Measurements from ENCODE around the gene CAMK4. TPM values are rescaled to one million over a fixed set of nuclear protein-coding genes. Genes with fewer than 3 reads are reported as not detected.

Gene CAMK4
- total RNA-seq, 4 donors from 2014 or later, result 0.49 to 4.1 (median 0.94) TPM

DNA sequence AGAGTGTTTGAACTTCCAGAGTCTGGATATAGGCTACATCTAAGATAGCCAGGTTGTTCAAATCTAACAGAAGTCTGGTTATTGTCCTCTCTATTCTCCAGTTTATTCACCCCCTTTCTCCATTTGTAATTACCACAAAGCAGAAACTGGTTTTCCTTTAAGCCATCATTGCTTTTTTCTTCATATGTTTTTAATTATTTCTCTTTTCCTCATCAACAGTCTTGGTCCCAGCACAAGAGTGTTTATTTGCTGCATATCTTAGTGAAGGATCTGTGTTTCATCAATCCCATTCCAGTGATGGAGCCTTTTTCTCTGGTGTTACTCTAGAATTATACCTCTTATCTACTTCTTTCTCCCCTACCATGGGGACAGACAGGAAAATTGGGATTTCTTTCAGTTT lies 142.2 kb downstream of the CAMK4 start:
- intact Hi-C loops (cut with DNase I; ENCODE audit: low total_unique reads), result no loop called here
- TF ChIP-seq POLR2A (IDR thresholded peaks at IDR 0.05), result no peak
- TF ChIP-seq, protein P1, sequence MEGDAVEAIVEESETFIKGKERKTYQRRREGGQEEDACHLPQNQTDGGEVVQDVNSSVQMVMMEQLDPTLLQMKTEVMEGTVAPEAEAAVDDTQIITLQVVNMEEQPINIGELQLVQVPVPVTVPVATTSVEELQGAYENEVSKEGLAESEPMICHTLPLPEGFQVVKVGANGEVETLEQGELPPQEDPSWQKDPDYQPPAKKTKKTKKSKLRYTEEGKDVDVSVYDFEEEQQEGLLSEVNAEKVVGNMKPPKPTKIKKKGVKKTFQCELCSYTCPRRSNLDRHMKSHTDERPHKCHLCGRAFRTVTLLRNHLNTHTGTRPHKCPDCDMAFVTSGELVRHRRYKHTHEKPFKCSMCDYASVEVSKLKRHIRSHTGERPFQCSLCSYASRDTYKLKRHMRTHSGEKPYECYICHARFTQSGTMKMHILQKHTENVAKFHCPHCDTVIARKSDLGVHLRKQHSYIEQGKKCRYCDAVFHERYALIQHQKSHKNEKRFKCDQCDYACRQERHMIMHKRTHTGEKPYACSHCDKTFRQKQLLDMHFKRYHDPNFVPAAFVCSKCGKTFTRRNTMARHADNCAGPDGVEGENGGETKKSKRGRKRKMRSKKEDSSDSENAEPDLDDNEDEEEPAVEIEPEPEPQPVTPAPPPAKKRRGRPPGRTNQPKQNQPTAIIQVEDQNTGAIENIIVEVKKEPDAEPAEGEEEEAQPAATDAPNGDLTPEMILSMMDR (IDR thresholded peaks at IDR 0.05), result no peak
- no peak for DNase-seq (ENCODE audit: low spot score in 2 of 2)
- no peak overlapping the region for H3K4me3 ChIP-seq (ENCODE audit: low read depth, poor library complexity, severe bottlenecking)

DNA sequence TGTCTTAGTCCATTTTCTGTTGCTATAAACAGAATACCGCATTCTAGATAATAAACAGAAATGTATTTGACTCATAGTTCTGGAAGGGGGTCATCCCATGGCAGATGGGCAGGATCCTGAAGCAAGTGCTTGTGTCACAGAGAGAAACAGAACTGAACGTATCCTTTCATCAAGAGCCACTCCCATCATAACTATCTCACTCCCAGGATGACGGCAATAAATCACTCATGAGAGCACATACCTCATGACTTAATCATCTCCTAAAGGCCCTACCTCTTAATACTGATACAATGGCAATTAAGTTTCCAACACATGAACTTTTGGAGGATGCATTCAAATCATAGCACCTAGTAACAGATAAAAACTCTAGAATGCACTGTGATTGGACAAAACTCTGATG lies 142.9 kb downstream of the CAMK4 start:
- WGBS, 2 donors, result 39 to 51% methylated on average over 3 of the region's 3 CpGs
- DNase-seq (ENCODE audit: low spot score in 2 of 2), result no peak
- TF ChIP-seq POLR2A (IDR thresholded peaks at IDR 0.05), result no peak
- TF ChIP-seq, protein P1 (IDR thresholded peaks at IDR 0.05), result no peak
- intact Hi-C loops (cut with DNase I; ENCODE audit: low total_unique reads), result no loop called here
- no peak overlapping the region for H3K4me3 ChIP-seq (ENCODE audit: low read depth, poor library complexity, severe bottlenecking)

DNA sequence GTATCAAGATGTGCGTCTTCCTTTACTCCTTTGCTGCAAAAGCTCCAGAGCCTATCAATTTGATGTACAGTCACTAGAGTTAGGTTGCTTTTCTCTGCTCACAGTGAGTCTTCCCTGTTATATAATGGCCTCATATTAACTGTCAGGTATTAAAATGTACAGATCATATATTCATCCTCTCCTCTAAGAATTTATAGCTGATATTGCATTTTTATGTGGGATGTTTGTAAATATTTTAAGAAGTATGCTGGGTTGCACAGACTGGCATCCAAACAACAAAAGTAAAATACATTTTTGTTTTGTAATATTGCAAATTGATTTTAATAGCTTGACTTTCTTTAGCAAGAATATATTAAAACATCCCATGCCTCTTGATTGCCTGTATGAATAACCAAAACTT lies 148.6 kb downstream of the CAMK4 start:
- no peak for DNase-seq (ENCODE audit: low spot score in 2 of 2)
- intact Hi-C loops (cut with DNase I; ENCODE audit: low total_unique reads), result no loop called here
- TF ChIP-seq, protein P1 (IDR thresholded peaks at IDR 0.05), result no peak
- no peak for TF ChIP-seq POLR2A (IDR thresholded peaks at IDR 0.05)
- 97 to 100% methylated on average over 1 of the region's 1 CpG for WGBS, 2 donors
- H3K4me3 ChIP-seq (ENCODE audit: low read depth, poor library complexity, severe bottlenecking), result no peak overlapping the region

DNA sequence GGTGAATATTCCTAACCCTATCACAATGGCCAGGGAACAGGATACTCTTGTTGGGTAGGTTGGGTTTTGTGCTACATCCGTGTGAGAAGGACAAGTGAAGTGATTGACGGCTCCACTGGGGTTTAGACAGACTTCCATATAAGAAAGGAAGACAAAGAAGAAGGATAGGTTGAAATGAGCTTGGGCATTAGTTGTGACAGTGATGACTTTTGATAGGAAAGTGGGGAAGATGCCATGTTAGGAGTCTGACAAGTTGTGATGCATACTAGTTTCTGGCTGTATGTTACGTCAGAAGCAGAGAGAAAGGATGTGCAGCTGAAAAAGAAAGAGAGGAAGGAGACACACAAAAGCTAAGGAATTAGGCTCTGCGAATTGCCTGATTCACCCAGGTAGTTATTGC lies 150.2 kb downstream of the CAMK4 start:
- no peak for TF ChIP-seq POLR2A (IDR thresholded peaks at IDR 0.05)
- TF ChIP-seq, protein P1 (IDR thresholded peaks at IDR 0.05), result no peak
- no peak for DNase-seq (ENCODE audit: low spot score in 2 of 2)
- WGBS, 2 donors, result 77 to 85% methylated on average over 4 of the region's 4 CpGs
- no peak overlapping the region for H3K4me3 ChIP-seq (ENCODE audit: low read depth, poor library complexity, severe bottlenecking)
- intact Hi-C loops (cut with DNase I; ENCODE audit: low total_unique reads), result no loop called here

DNA sequence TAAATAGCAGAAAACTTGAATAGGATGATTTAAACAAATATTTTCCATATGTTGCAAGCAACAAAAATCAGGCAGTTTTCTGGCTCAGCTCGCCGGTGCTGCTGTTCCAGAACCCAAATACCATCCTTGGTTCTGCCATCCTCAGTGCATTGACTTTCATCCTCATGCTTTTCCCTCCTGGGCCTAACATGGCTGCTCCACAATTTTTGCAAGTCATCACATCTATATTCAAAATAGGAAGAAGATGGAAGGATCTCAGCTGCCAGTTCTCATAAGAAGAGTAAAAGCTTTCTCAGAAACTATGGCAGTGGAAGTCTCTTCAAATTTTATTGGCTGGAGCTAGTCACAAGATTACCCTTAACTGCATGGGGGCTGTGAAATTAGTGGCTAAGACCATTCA lies 151.5 kb downstream of the CAMK4 start:
- TF ChIP-seq, protein P1 (IDR thresholded peaks at IDR 0.05), result no peak
- TF ChIP-seq POLR2A (IDR thresholded peaks at IDR 0.05), result no peak
- WGBS, 2 donors, result 78 to 85% methylated on average over 2 of the region's 2 CpGs
- H3K4me3 ChIP-seq (ENCODE audit: low read depth, poor library complexity, severe bottlenecking), result no peak overlapping the region
- intact Hi-C loops (cut with DNase I; ENCODE audit: low total_unique reads), result no loop called here
- DNase-seq (ENCODE audit: low spot score in 2 of 2), result no peak

DNA sequence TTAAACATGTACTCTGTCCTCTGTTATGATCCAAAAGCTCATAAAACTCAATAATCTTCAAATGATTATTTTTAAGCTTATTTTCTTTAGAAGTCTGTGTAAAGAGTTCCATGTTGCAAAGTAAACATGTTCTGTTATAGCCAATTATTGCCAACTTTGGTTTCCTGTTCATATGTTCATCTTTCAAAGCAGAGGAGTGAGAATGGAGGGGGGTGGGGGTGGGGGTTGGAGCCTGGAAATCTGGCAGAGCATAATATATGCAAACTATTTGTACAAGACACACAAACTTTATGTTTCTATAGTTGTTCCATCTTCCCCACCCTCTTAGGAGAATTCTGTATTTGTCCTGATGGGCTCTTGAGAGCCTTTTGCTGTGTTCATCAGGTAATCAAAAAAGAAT lies 153.1 kb downstream of the CAMK4 start:
- no peak for DNase-seq (ENCODE audit: low spot score in 2 of 2)
- intact Hi-C loops (cut with DNase I; ENCODE audit: low total_unique reads), result no loop called here
- TF ChIP-seq, protein P1 (IDR thresholded peaks at IDR 0.05), result no peak
- TF ChIP-seq POLR2A (IDR thresholded peaks at IDR 0.05), result no peak
- H3K4me3 ChIP-seq (ENCODE audit: low read depth, poor library complexity, severe bottlenecking), result no peak overlapping the region
